GM13976 (cell line): ENCODE measurements around the gene SNED1.

Source experiments
- DNase-seq: peaks from one replicate; pipeline ENCODE4 v3.0.0; 2012; ENCODE audit warnings: low spot score
- CTCF ChIP-seq: IDR thresholded peaks from 2 replicates; pipeline ENCODE4 v1.5.1; 2012; ENCODE audit warnings: borderline replicate concordance, mild to moderate bottlenecking; ENCODE audit not compliant: insufficient read depth; ENCODE audit errors: extremely low read depth, missing control alignments, control extremely low read depth
- in situ Hi-C: fragments of 300-500 bp; cut with MboI; formaldehyde crosslinking; loops from one replicate; pipeline ENCODE4 v1.12.0; 2022; ENCODE audit warnings: low sequenced_read_pairs, mixed read lengths, inconsistent platforms; ENCODE audit not compliant: unreplicated experiment

Gene SNED1

GRCh38 chr2:241050624-241051577 lies 52.5 kb downstream of the SNED1 start:
- DNase-seq: peak; percentile 47
- no peak for TF ChIP-seq CTCF
- in situ Hi-C loops: no loop called here

GRCh38 chr2:241051578-241052487 lies 53.4 kb downstream of the SNED1 start:
- no peak for TF ChIP-seq CTCF
- in situ Hi-C loops: no loop called here
- DNase-seq: no peak

- in situ Hi-C loops: no loop called here
- no peak for DNase-seq
- TF ChIP-seq CTCF: no peak
Observed at GRCh38 chr2:241052677-241053360, 54.4 kb downstream of the SNED1 start.

- DNase-seq: no peak
- in situ Hi-C loops: no loop called here
- TF ChIP-seq CTCF: no peak
Observed at GRCh38 chr2:241053576-241054251, 55.3 kb downstream of the SNED1 start.

GRCh38 chr2:241061275-241061674 lies 62.9 kb downstream of the SNED1 start:
- in situ Hi-C loops: no loop called here
- DNase-seq: no peak
- no peak for TF ChIP-seq CTCF
